ENCODE data around the gene TOP3B.

The TOP3B gene

GRCh38 chr22:22001664-22002525 lies 19.3 kb upstream of the TOP3B start:
- no peak overlapping the region for H3K4me3 ChIP-seq (replicated peaks; ENCODE audit: low read depth, low read length)
- no peak for TF ChIP-seq CTCF (IDR thresholded peaks at IDR 0.05; ENCODE audit: low read length, missing control alignments)

GRCh38 chr22:21998595-21999247 lies 16.1 kb upstream of the TOP3B start:
- DNase-seq (ENCODE audit: low read depth) = no peak
- TF ChIP-seq CTCF (IDR thresholded peaks at IDR 0.05; ENCODE audit: low read length, missing control alignments) = no peak
- H3K4me3 ChIP-seq (replicated peaks; ENCODE audit: low read depth, low read length) = no peak overlapping the region

More at GRCh38 chr22:22001664-22002525, 19.3 kb upstream of the TOP3B start:
- DNase-seq (ENCODE audit: low read depth) = no peak

- DNase-seq (ENCODE audit: low read depth) = no peak
- TF ChIP-seq CTCF (IDR thresholded peaks at IDR 0.05; ENCODE audit: low read length, missing control alignments) = no peak
- H3K4me3 ChIP-seq (replicated peaks; ENCODE audit: low read depth, low read length) = no peak overlapping the region
Observed at GRCh38 chr22:21996175-21996720, 13.7 kb upstream of the TOP3B start.

GRCh38 chr22:21995660-21996059 lies 13.1 kb upstream of the TOP3B start:
- no peak overlapping the region for H3K4me3 ChIP-seq (replicated peaks; ENCODE audit: low read depth, low read length)
- TF ChIP-seq CTCF (IDR thresholded peaks at IDR 0.05; ENCODE audit: low read length, missing control alignments) = no peak
- DNase-seq (ENCODE audit: low read depth) = no peak

GRCh38 chr22:21994881-21995444 lies 12.4 kb upstream of the TOP3B start:
- no peak overlapping the region for H3K4me3 ChIP-seq (replicated peaks; ENCODE audit: low read depth, low read length)

More at GRCh38 chr22:21994881-21995444, 12.4 kb upstream of the TOP3B start:
- TF ChIP-seq CTCF (IDR thresholded peaks at IDR 0.05; ENCODE audit: low read length, missing control alignments) = no peak
- DNase-seq (ENCODE audit: low read depth) = no peak
